ENCODE results near the gene RNGTT. TPM values are rescaled to one million over a fixed set of nuclear protein-coding genes. Genes with fewer than 3 reads are reported as not detected.

The RNGTT gene
- total RNA-seq, 1 experiment from 2014 or later: 19.4 TPM

GRCh38 chr6:88806728-88807127 lies 156.7 kb downstream of the RNGTT start:
- CTCF ChIA-PET: no interaction called here
- H3K27ac Mint-ChIP-seq (ENCODE audit: unreplicated experiment): no peak overlapping the region
- H3K27me3 Mint-ChIP-seq (ENCODE audit: unreplicated experiment): no peaks in the 10 kb centered on the region
- DNase-seq: no peak
- no TSS peak for BruUV-seq (replicated peaks)
- peaks cover 11% of the 10 kb centered on the region for H3K9me3 Mint-ChIP-seq (ENCODE audit: low read depth, unreplicated experiment)
- H3K4me3 Mint-ChIP-seq (ENCODE audit: low read depth, unreplicated experiment): no peak overlapping the region
- no peak for TF ChIP-seq CTCF (IDR thresholded peaks at IDR 0.05; ENCODE audit: unreplicated experiment)
- no peaks in the 10 kb centered on the region for H3K4me1 Mint-ChIP-seq (ENCODE audit: low read depth, unreplicated experiment)
- H3K36me3 Mint-ChIP-seq (ENCODE audit: insufficient read depth, unreplicated experiment): no peaks in the 10 kb centered on the region
- intact Hi-C loops (cut with micrococcal nuclease; ENCODE audit: unreplicated experiment): no loop called here

GRCh38 chr6:88804701-88805100 lies 158.7 kb downstream of the RNGTT start:
- no peak for TF ChIP-seq CTCF (IDR thresholded peaks at IDR 0.05; ENCODE audit: unreplicated experiment)
- intact Hi-C loops (cut with micrococcal nuclease; ENCODE audit: unreplicated experiment): no loop called here
- no peak overlapping the region for H3K4me3 Mint-ChIP-seq (ENCODE audit: low read depth, unreplicated experiment)
- H3K27me3 Mint-ChIP-seq (ENCODE audit: unreplicated experiment): no peaks in the 10 kb centered on the region
- H3K9me3 Mint-ChIP-seq (ENCODE audit: low read depth, unreplicated experiment): peaks cover 11% of the 10 kb centered on the region
- BruUV-seq (replicated peaks): no TSS peak
- no peaks in the 10 kb centered on the region for H3K36me3 Mint-ChIP-seq (ENCODE audit: insufficient read depth, unreplicated experiment)
- no peak overlapping the region for H3K27ac Mint-ChIP-seq (ENCODE audit: unreplicated experiment)
- H3K4me1 Mint-ChIP-seq (ENCODE audit: low read depth, unreplicated experiment): no peaks in the 10 kb centered on the region
- DNase-seq: no peak
- CTCF ChIA-PET: no interaction called here

- TF ChIP-seq CTCF (IDR thresholded peaks at IDR 0.05; ENCODE audit: unreplicated experiment): no peak
- intact Hi-C loops (cut with micrococcal nuclease; ENCODE audit: unreplicated experiment): loop anchor here (10.0 kb wide), 1 partner anchor 551 kb away; no protein-coding TSS in a partner anchor
- H3K27ac Mint-ChIP-seq (ENCODE audit: unreplicated experiment): no peak overlapping the region
- H3K27me3 Mint-ChIP-seq (ENCODE audit: unreplicated experiment): no peaks in the 10 kb centered on the region
- BruUV-seq (replicated peaks): no TSS peak
- CTCF ChIA-PET: no interaction called here
- H3K4me3 Mint-ChIP-seq (ENCODE audit: low read depth, unreplicated experiment): no peak overlapping the region
- DNase-seq: no peak
- no peaks in the 10 kb centered on the region for H3K36me3 Mint-ChIP-seq (ENCODE audit: insufficient read depth, unreplicated experiment)
- H3K4me1 Mint-ChIP-seq (ENCODE audit: low read depth, unreplicated experiment): no peaks in the 10 kb centered on the region
- no peaks in the 10 kb centered on the region for H3K9me3 Mint-ChIP-seq (ENCODE audit: low read depth, unreplicated experiment)
Observed at GRCh38 chr6:88785478-88785877, 177.9 kb downstream of the RNGTT start.

- Mint-ChIP-seq H3K4me1 (ENCODE audit: low read depth, unreplicated experiment) (no peaks in the 10 kb centered on the region), H3K27me3 (ENCODE audit: unreplicated experiment) (no peaks in the 10 kb centered on the region), H3K4me3 (ENCODE audit: low read depth, unreplicated experiment) (no peak overlapping the region), H3K9me3 (ENCODE audit: low read depth, unreplicated experiment) (no peaks in the 10 kb centered on the region), H3K36me3 (ENCODE audit: insufficient read depth, unreplicated experiment) (no peaks in the 10 kb centered on the region), H3K27ac (ENCODE audit: unreplicated experiment) (no peak overlapping the region)
- CTCF ChIA-PET: no interaction called here
- intact Hi-C loops (cut with micrococcal nuclease; ENCODE audit: unreplicated experiment): loop anchor here (5.0 to 10.0 kb wide), 3 partner anchors 289 to 854 kb away; no protein-coding TSS in a partner anchor
- no TSS peak for BruUV-seq (replicated peaks)
- peak; percentile 58 for DNase-seq
- TF ChIP-seq CTCF (IDR thresholded peaks at IDR 0.05; ENCODE audit: unreplicated experiment): peak; percentile 63
Observed at GRCh38 chr6:88780714-88781389, 182.6 kb downstream of the RNGTT start.
